Erythroblast (primary cell): ENCODE data around the gene COMMD9.

Experiments used
- DNase-seq, 2 experiments: peaks; one replicate each; lab custom pipeline; 2025; lab: John Stamatoyannopoulos, UW
- GATA1 ChIP-seq: IDR thresholded peaks from 2 replicates; pipeline ENCODE4 v1.6.1; 2011; ENCODE audit warnings: low read depth, mild to moderate bottlenecking, control low read depth, low read length, moderate library complexity
- POLR2A ChIP-seq: IDR thresholded peaks from 2 replicates; pipeline ENCODE4 v1.6.1; 2011; ENCODE audit warnings: mild to moderate bottlenecking, low read length

Gene COMMD9

GRCh38 chr11:36235750-36236149 lies 53.5 kb downstream of the COMMD9 start:
- no peak for DNase-seq
- TF ChIP-seq GATA1 (no peak), POLR2A (no peak)

GRCh38 chr11:36234825-36235224 lies 54.4 kb downstream of the COMMD9 start:
- TF ChIP-seq POLR2A (no peak), GATA1 (no peak)
- DNase-seq = no peak

- no peak for TF ChIP-seq GATA1
- TF ChIP-seq POLR2A = no peak
- DNase-seq = no peak
Observed at GRCh38 chr11:36233204-36233603, 56.0 kb downstream of the COMMD9 start.

- DNase-seq = no peak
- TF ChIP-seq POLR2A (no peak), GATA1 (no peak)
Observed at GRCh38 chr11:36230779-36231699, 58.2 kb downstream of the COMMD9 start.

- DNase-seq = no peak
- no peak for TF ChIP-seq POLR2A
- TF ChIP-seq GATA1 = no peak
Observed at GRCh38 chr11:36229091-36229705, 60.0 kb downstream of the COMMD9 start.

- no peak for TF ChIP-seq GATA1
- TF ChIP-seq POLR2A = no peak
- no peak for DNase-seq
Observed at GRCh38 chr11:36228689-36229088, 60.5 kb downstream of the COMMD9 start.

- no peak for DNase-seq
- TF ChIP-seq GATA1 = no peak
- no peak for TF ChIP-seq POLR2A
Observed at GRCh38 chr11:36227044-36227443, 62.2 kb downstream of the COMMD9 start.

- DNase-seq = no peak
- TF ChIP-seq POLR2A = no peak
- no peak for TF ChIP-seq GATA1
Observed at GRCh38 chr11:36224209-36224882, 64.9 kb downstream of the COMMD9 start.

- DNase-seq = no peak
Observed at GRCh38 chr11:36222831-36223635, 66.2 kb downstream of the COMMD9 start.

More at GRCh38 chr11:36222831-36223635, 66.2 kb downstream of the COMMD9 start:
- TF ChIP-seq POLR2A (no peak), GATA1 (no peak)
